Tibial nerve (tissue), 4 donors: ENCODE results near the gene CDCP1.

ENCODE experiments used
- EP300 ChIP-seq, 2 donors: sonication (generic); formaldehyde crosslinking; IDR thresholded peaks; one replicate each; pipeline ENCODE4 v1.6.1; 2017; ENCODE audit warnings: antibody characterized with exemption in 2 of 2, mild to moderate bottlenecking in 1 of 2
- POLR2A ChIP-seq, 2 donors: fragments of 450-650 bp; IDR thresholded peaks; one replicate each; pipeline ENCODE4 v1.6.1; 2017; ENCODE audit warnings: antibody characterized with exemption in 2 of 2, mild to moderate bottlenecking in 2 of 2, moderate library complexity in 2 of 2
- TF ChIP-seq, protein P1 (sequence below), 5 experiments: fragments of 200-600 bp in 3 of 5; fragments of 450-650 bp in 2 of 5; sonication (generic) in 3 of 5; IDR thresholded peaks; one replicate each; pipeline ENCODE4 v1.5.1; 2016 to 2019; ENCODE audit warnings: antibody characterized with exemption in 5 of 5, mild to moderate bottlenecking in 3 of 5, moderate library complexity in 2 of 5

DNA sequence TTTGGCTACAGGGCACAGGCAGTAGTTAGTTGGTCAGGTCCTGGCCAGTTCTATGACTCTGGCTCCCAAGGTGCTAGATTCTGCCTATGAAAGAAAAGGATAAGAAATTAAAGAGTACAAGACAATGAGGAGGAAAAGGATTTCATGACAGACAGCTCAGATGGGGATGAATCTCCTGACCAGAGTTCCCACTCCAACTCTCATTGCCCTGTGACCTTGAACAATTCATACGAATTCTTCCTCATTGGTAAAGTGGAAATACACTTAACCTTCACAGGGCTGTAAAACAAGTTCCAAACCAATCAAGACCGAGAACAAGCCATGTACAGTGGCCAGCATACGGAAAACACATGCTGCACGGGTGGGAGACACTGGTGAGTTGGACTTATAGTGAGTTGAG is 96.4 kb downstream of the CDCP1 start:
- TF ChIP-seq, protein P1, sequence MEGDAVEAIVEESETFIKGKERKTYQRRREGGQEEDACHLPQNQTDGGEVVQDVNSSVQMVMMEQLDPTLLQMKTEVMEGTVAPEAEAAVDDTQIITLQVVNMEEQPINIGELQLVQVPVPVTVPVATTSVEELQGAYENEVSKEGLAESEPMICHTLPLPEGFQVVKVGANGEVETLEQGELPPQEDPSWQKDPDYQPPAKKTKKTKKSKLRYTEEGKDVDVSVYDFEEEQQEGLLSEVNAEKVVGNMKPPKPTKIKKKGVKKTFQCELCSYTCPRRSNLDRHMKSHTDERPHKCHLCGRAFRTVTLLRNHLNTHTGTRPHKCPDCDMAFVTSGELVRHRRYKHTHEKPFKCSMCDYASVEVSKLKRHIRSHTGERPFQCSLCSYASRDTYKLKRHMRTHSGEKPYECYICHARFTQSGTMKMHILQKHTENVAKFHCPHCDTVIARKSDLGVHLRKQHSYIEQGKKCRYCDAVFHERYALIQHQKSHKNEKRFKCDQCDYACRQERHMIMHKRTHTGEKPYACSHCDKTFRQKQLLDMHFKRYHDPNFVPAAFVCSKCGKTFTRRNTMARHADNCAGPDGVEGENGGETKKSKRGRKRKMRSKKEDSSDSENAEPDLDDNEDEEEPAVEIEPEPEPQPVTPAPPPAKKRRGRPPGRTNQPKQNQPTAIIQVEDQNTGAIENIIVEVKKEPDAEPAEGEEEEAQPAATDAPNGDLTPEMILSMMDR (IDR thresholded peaks at IDR 0.05): no peak
- no peak for TF ChIP-seq EP300 (IDR thresholded peaks at IDR 0.05)
- no peak for TF ChIP-seq POLR2A (IDR thresholded peaks at IDR 0.05)
